ENCODE results near the gene PAM. TPM values are rescaled to one million over a fixed set of nuclear protein-coding genes. Genes with fewer than 3 reads are reported as not detected.

PAM gene
- polyA plus RNA-seq, 1 donor (not counting 4 experiments of a cell fraction or from before 2014, with no cell fraction given): 149 TPM

- H3K79me2 ChIP-seq (ENCODE audit: control insufficient read depth, insufficient read depth, low read length): no peaks in the 10 kb centered on the region
- DNase-seq (ENCODE audit: low read depth, low spot score): no peak
- TF ChIP-seq CTCF (optimal IDR thresholded peaks at IDR 0.05 in 1 of 3, IDR thresholded peaks at IDR 0.05 in 1 of 3, conservative IDR thresholded peaks at IDR 0.05 in 1 of 3; ENCODE audit: extremely low read depth in 1 of 3, insufficient read depth in 2 of 3, low read length in 3 of 3) (no peak), EZH2 (IDR thresholded peaks at IDR 0.05; ENCODE audit: low read length) (no peak)
- H3K4me3 ChIP-seq (ENCODE audit: control insufficient read depth in 2 of 3, extremely low read depth in 1 of 3, insufficient read depth in 2 of 3, low read depth in 1 of 3, low read length in 3 of 3): no peak overlapping the region
- no peak for FAIRE-seq
- H2AFZ ChIP-seq (ENCODE audit: control insufficient read depth, low read length): no peak overlapping the region
- H3K9me3 ChIP-seq (ENCODE audit: control insufficient read depth, low read depth, low read length): no peaks in the 10 kb centered on the region
- no peaks in the 10 kb centered on the region for H4K20me1 ChIP-seq (ENCODE audit: control insufficient read depth, extremely low read depth, insufficient read depth, low read length)
- H3K9me1 ChIP-seq (ENCODE audit: control insufficient read depth, extremely low read depth, insufficient read depth, low read length): no peaks in the 10 kb centered on the region
- dilution Hi-C loops (cut with MboI; ENCODE audit: extremely low pct_ligation_motif_present, low sequenced_read_pairs): no loop called here
- H3K27me3 ChIP-seq (ENCODE audit: control insufficient read depth, extremely low read depth, insufficient read depth, low read length): no peaks in the 10 kb centered on the region
- H3K27ac ChIP-seq (ENCODE audit: control insufficient read depth, insufficient read depth, low read length): no peak overlapping the region
- H3K4me1 ChIP-seq (ENCODE audit: control insufficient read depth, extremely low read depth, insufficient read depth, low read length): no peaks in the 10 kb centered on the region
- no peaks in the 10 kb centered on the region for H3K36me3 ChIP-seq (ENCODE audit: control insufficient read depth in 2 of 2, extremely low read depth in 1 of 2, insufficient read depth in 2 of 2, low read length in 2 of 2)
- H3K4me2 ChIP-seq (ENCODE audit: control insufficient read depth, extremely low read depth, insufficient read depth, low read depth, low read length): no peak overlapping the region
- H3K9ac ChIP-seq (ENCODE audit: control insufficient read depth, extremely low read depth, insufficient read depth, low read length): no peak overlapping the region
These were observed 17.9 kb upstream of the PAM start for GRCh38 chr5:102737161-102737560.

GRCh38 chr5:102737805-102738469, 17.2 kb upstream of the PAM start:
- no peak overlapping the region for H3K27ac ChIP-seq (ENCODE audit: control insufficient read depth, insufficient read depth, low read length)
- H3K36me3 ChIP-seq (ENCODE audit: control insufficient read depth in 2 of 2, extremely low read depth in 1 of 2, insufficient read depth in 2 of 2, low read length in 2 of 2): no peaks in the 10 kb centered on the region
- H3K79me2 ChIP-seq (ENCODE audit: control insufficient read depth, insufficient read depth, low read length): no peaks in the 10 kb centered on the region
- DNase-seq (ENCODE audit: low read depth, low spot score) (no peak), FAIRE-seq (no peak)
- dilution Hi-C loops (cut with MboI; ENCODE audit: extremely low pct_ligation_motif_present, low sequenced_read_pairs): no loop called here
- no peaks in the 10 kb centered on the region for H3K9me1 ChIP-seq (ENCODE audit: control insufficient read depth, extremely low read depth, insufficient read depth, low read length)
- H3K9ac ChIP-seq (ENCODE audit: control insufficient read depth, extremely low read depth, insufficient read depth, low read length): no peak overlapping the region
- TF ChIP-seq EZH2 (IDR thresholded peaks at IDR 0.05; ENCODE audit: low read length) (no peak), CTCF (optimal IDR thresholded peaks at IDR 0.05 in 1 of 3, IDR thresholded peaks at IDR 0.05 in 1 of 3, conservative IDR thresholded peaks at IDR 0.05 in 1 of 3; ENCODE audit: extremely low read depth in 1 of 3, insufficient read depth in 2 of 3, low read length in 3 of 3) (no peak)
- H3K4me3 ChIP-seq (ENCODE audit: control insufficient read depth in 2 of 3, extremely low read depth in 1 of 3, insufficient read depth in 2 of 3, low read depth in 1 of 3, low read length in 3 of 3): no peak overlapping the region
- H3K4me2 ChIP-seq (ENCODE audit: control insufficient read depth, extremely low read depth, insufficient read depth, low read depth, low read length): no peak overlapping the region
- no peaks in the 10 kb centered on the region for H3K4me1 ChIP-seq (ENCODE audit: control insufficient read depth, extremely low read depth, insufficient read depth, low read length)
- no peak overlapping the region for H2AFZ ChIP-seq (ENCODE audit: control insufficient read depth, low read length)
- H4K20me1 ChIP-seq (ENCODE audit: control insufficient read depth, extremely low read depth, insufficient read depth, low read length): no peaks in the 10 kb centered on the region
- H3K27me3 ChIP-seq (ENCODE audit: control insufficient read depth, extremely low read depth, insufficient read depth, low read length): no peaks in the 10 kb centered on the region
- H3K9me3 ChIP-seq (ENCODE audit: control insufficient read depth, low read depth, low read length): no peaks in the 10 kb centered on the region
